Muscle layer of duodenum (tissue), 2 donors: ENCODE results near the gene MC2R.

Experiments used
- H3K27ac ChIP-seq: one replicate; pipeline ENCODE4 v1.7.0; 2013; ENCODE audit warnings: mild to moderate bottlenecking, low read length
- H3K27me3 ChIP-seq: one replicate; pipeline ENCODE4 v1.7.0; 2013; ENCODE audit warnings: low read depth, mild to moderate bottlenecking, control low read depth, low read length
- H3K36me3 ChIP-seq, 2 donors: one replicate each; pipeline ENCODE4 v1.7.0; 2013; ENCODE audit warnings: low read length in 2 of 2, control low read depth in 1 of 2, mild to moderate bottlenecking in 1 of 2; ENCODE audit not compliant: insufficient read depth in 2 of 2, control insufficient read depth in 1 of 2
- H3K4me1 ChIP-seq, 2 donors: one replicate each; pipeline ENCODE4 v1.7.0; 2013; ENCODE audit warnings: low read length in 2 of 2, mild to moderate bottlenecking in 2 of 2, control low read depth in 1 of 2, moderate library complexity in 1 of 2; ENCODE audit not compliant: insufficient read depth in 2 of 2, control insufficient read depth in 1 of 2
- H3K4me3 ChIP-seq, 2 donors: one replicate each; pipeline ENCODE4 v1.7.0; 2013; ENCODE audit warnings: low read length in 2 of 2, low read depth in 1 of 2, mild to moderate bottlenecking in 1 of 2
- H3K9me3 ChIP-seq, 2 donors: one replicate each; pipeline ENCODE4 v1.7.0; 2013; ENCODE audit warnings: low read length in 2 of 2, control low read depth in 1 of 2, mild to moderate bottlenecking in 1 of 2; ENCODE audit not compliant: control insufficient read depth in 1 of 2
- donor health status: healthy.

Gene MC2R

DNA sequence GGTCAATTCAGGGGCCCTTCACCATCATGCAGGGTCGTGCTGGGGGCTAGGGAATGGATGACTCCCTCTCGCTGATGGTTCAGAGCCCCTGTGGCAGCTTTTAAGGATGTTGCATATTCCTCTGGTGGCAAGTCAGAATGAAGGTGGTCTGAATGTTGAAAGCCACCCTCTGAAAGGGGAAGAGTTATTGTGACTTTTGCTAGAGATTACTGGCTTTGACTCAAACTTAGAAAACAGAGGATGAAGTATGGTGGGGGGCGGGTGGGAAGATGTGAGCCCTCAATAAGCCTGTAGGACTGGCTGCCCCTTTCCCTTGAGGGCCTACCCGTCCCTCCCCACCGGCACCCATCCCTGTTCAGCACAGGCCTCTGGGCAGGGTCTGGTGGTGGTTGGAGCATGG lies 23.2 kb downstream of the MC2R start:
- Histone ChIP-seq H3K27ac (no peak overlapping the region), H3K9me3 (peaks cover 0 to under 1% of the 10 kb centered on the region in 2 donors), H3K27me3 (no peaks in the 10 kb centered on the region)

DNA sequence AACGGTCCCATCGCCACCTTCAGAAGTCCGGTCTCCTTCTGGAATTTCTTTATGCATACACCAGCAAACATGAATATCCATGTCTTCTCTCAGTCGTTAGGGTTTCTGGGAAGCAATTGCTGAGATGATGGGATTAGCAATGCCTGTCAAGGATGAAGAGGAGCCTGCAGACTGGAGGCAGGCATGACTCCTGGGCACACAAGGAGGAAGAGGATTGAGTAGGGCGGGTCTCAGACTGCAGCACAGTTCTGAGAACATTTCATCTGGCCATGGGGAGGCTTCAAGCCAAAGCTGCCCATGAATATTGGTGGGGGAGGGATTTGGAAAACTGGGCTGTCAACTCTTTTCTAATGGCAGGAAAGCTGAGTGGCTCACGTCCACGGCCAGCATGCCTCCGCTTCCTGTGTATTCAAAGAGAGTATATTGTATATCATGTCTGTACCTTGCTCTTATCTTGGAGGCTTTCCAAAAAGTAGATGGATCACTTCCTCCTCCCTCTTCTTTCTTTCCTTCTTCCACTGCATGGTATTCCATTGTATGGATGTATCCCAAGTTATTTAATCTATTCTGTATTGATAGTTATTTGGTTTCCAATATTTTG lies 24.5 kb downstream of the MC2R start:
- no peaks in the 10 kb centered on the region for H3K36me3 ChIP-seq
- H3K9me3 ChIP-seq = no peaks in the 10 kb centered on the region
- no peaks in the 10 kb centered on the region for H3K4me1 ChIP-seq
- H3K4me3 ChIP-seq = no peak overlapping the region
- H3K27ac ChIP-seq = no peak overlapping the region
- no peaks in the 10 kb centered on the region for H3K27me3 ChIP-seq

More for the DNA sequence above, 23.2 kb downstream of the MC2R start:
- Histone ChIP-seq H3K4me1 (no peaks in the 10 kb centered on the region), H3K36me3 (no peaks in the 10 kb centered on the region), H3K4me3 (no peak overlapping the region)

- H3K27me3 ChIP-seq = no peaks in the 10 kb centered on the region
- H3K27ac ChIP-seq = no peak overlapping the region
- no peaks in the 10 kb centered on the region for H3K4me1 ChIP-seq
- no peaks in the 10 kb centered on the region for H3K36me3 ChIP-seq
- no peak overlapping the region for H3K4me3 ChIP-seq
- H3K9me3 ChIP-seq = no peaks in the 10 kb centered on the region
These were observed 25.7 kb downstream of the MC2R start for GRCh38 chr18:13889671-13890070.

DNA sequence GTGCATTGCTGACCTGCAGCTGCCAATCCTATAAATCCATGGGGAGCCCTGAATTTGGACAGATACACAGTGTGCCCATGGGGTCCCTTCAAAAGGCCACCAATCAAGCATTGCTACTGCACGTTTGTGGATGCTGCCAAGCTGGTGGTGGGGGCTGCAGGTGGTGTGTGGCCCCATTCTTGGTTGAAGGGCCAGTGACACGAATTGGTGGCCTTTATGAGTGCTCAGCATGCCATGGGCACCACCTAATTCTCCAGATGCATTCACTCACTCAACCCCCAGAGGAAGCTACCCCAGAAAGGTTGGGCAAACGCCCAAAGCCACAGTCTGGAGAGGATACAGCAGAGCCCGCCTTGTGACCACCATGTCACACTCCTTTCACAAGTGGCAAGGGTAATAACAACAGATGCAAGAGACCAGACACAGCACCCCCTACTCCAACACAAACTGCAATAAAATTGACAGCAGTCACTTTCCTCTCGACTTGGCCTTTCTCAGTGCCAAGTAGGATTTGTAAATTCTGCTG lies 27.1 kb downstream of the MC2R start:
- H3K27ac ChIP-seq = no peak overlapping the region
- no peaks in the 10 kb centered on the region for H3K27me3 ChIP-seq
- H3K4me3 ChIP-seq = no peak overlapping the region
- H3K36me3 ChIP-seq = no peaks in the 10 kb centered on the region
- H3K4me1 ChIP-seq = no peaks in the 10 kb centered on the region
- no peaks in the 10 kb centered on the region for H3K9me3 ChIP-seq

DNA sequence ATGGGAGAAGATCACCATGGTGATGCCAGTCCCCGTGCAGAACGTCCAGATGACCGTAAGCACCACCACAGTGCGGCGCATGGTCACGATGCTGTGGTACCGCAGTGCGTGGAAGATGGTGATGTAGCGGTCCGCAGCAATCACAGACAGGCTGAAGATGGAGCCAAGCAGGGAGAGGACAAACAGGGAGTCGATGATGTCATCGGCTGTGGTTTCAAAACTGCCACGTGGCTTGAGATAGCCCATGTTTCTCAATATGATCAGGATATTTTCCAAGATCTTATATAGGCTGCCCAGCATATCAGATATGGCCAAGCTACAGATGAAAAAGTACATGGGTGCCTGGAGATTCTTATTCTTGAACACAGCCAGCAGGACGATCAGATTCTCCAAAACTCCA lies 30.3 kb downstream of the MC2R start:
- H3K4me3 ChIP-seq = no peak overlapping the region
- H3K36me3 ChIP-seq = no peaks in the 10 kb centered on the region
- H3K9me3 ChIP-seq = no peaks in the 10 kb centered on the region
- H3K27me3 ChIP-seq = no peaks in the 10 kb centered on the region
- H3K27ac ChIP-seq = no peak overlapping the region
- H3K4me1 ChIP-seq = no peaks in the 10 kb centered on the region

DNA sequence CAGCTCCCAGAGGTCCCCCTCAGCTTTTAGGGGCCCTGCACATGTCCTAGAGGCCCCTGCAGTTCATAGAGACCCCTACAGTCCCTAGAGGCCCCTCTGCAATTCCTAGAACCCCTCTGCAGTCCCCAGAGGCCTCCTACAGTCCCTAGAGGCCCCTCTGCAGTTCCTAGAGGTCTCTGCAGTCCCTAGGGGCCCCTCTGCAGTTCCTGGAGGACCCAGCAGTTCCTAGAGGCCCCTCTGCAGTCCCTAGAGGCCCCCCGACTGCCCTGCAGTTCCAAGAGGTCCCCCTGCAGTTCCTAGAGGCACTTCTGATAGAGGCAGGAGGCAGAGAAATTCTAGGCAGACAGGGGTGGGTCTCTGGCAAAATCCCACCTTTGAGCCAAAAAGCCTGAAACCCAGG lies 35.4 kb downstream of the MC2R start:
- no peaks in the 10 kb centered on the region for H3K4me1 ChIP-seq
- H3K36me3 ChIP-seq = no peaks in the 10 kb centered on the region
- no peak overlapping the region for H3K27ac ChIP-seq
- H3K27me3 ChIP-seq = no peaks in the 10 kb centered on the region
- H3K4me3 ChIP-seq = no peak overlapping the region
- no peaks in the 10 kb centered on the region for H3K9me3 ChIP-seq

GRCh38 chr18:13879492-13879891 lies 35.8 kb downstream of the MC2R start:
- Histone ChIP-seq H3K4me3 (no peak overlapping the region), H3K27ac (no peak overlapping the region), H3K36me3 (no peaks in the 10 kb centered on the region), H3K27me3 (no peaks in the 10 kb centered on the region), H3K4me1 (no peaks in the 10 kb centered on the region), H3K9me3 (no peaks in the 10 kb centered on the region)

GRCh38 chr18:13878857-13879256 lies 36.5 kb downstream of the MC2R start:
- H3K4me3 ChIP-seq = no peak overlapping the region
- no peaks in the 10 kb centered on the region for H3K9me3 ChIP-seq
- no peaks in the 10 kb centered on the region for H3K36me3 ChIP-seq
- no peaks in the 10 kb centered on the region for H3K4me1 ChIP-seq
- H3K27me3 ChIP-seq = no peaks in the 10 kb centered on the region
- H3K27ac ChIP-seq = no peak overlapping the region

DNA sequence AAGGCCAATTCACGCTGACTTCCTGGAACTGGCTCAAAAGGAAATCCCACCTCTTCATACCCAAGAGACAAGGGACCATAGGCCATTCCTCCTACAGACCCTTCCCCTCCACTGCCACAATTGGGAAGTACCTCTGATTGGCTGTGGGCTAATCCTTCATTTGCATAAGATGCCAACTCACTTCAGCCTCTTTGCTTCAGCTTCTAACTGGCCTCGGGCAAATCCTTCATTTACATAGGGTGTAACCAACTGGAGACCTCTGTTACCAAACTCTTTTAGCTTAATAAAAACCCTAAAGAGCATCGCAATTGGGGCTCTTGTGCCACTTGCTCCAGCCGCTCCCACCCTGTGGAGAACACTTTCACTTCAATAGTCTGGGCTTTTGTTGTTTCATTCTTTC lies 38.2 kb downstream of the MC2R start:
- Histone ChIP-seq H3K9me3 (no peaks in the 10 kb centered on the region), H3K36me3 (no peaks in the 10 kb centered on the region), H3K4me1 (no peaks in the 10 kb centered on the region), H3K27me3 (no peaks in the 10 kb centered on the region), H3K4me3 (no peak overlapping the region), H3K27ac (no peak overlapping the region)

- Histone ChIP-seq H3K27ac (no peak overlapping the region), H3K36me3 (no peaks in the 10 kb centered on the region), H3K27me3 (no peaks in the 10 kb centered on the region), H3K4me1 (no peaks in the 10 kb centered on the region), H3K4me3 (no peak overlapping the region), H3K9me3 (no peaks in the 10 kb centered on the region)
These were observed 40.8 kb downstream of the MC2R start for GRCh38 chr18:13874558-13874957.

DNA sequence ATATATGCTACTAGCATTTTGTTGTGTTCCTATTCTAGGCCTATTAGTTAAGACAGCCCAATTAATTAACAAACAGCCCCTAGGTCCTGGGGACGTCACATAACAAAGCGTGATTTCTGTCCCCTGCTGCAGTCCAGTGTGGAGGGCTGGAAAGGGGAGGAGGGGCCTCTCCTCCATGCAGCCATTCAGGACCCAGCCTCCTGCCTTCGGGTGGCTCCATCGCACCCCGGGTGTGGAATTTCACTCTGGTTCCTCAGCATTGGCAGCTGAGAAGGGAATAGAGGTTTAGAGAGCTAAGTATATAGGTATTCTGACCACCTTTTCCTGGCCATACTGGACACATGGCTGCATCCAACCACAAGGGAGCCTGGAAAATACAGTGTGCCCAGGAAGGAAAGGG lies 42.4 kb downstream of the MC2R start:
- Histone ChIP-seq H3K9me3 (no peaks in the 10 kb centered on the region), H3K27ac (no peak overlapping the region), H3K4me3 (no peak overlapping the region), H3K4me1 (peaks cover 0 to 7% of the 10 kb centered on the region in 2 donors), H3K36me3 (no peaks in the 10 kb centered on the region), H3K27me3 (peaks cover 6% of the 10 kb centered on the region)

DNA sequence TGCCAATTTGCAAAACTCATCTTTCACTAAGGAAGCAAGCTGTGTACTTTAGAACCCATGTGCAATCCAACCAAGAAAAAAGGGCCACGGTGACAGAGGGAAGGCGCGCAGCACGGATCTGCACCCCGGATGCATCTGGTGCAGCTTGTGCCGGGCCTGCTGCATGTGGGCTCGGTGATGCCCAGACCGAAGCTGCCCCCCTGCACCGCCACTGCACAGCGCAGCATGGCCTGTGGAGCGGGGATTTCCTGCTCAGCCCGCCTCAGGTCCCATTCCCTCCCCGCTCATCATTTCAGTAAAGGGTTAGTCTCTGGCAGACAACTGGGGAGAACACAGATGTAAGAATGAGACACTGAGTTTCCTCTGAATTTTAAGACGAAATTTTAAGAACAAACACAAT lies 43.0 kb downstream of the MC2R start:
- peaks cover 0 to 7% of the 10 kb centered on the region in 2 donors for H3K4me1 ChIP-seq
- H3K4me3 ChIP-seq = no peak overlapping the region
- no peaks in the 10 kb centered on the region for H3K9me3 ChIP-seq
- H3K27ac ChIP-seq = no peak overlapping the region
- no peaks in the 10 kb centered on the region for H3K36me3 ChIP-seq
- H3K27me3 ChIP-seq = peaks cover 10% of the 10 kb centered on the region
